WTC11 (cell line): ENCODE data around the gene PLCXD1.

Source experiments
- CREB1 ChIP-seq: sonication (generic); formaldehyde crosslinking; IDR thresholded peaks from 2 replicates; pipeline ENCODE4 v1.8.0; 2023; ENCODE audit warnings: mild to moderate bottlenecking, missing genetic modification reagents
- GABPB1 ChIP-seq: sonication (generic); formaldehyde crosslinking; IDR thresholded peaks from 2 replicates; pipeline ENCODE4 v1.8.1; 2023; ENCODE audit warnings: mild to moderate bottlenecking, missing genetic modification reagents
- KAT7 ChIP-seq: sonication (generic); formaldehyde crosslinking; IDR thresholded peaks from 2 replicates; pipeline ENCODE4 v1.8.1; 2023; ENCODE audit warnings: missing genetic modification reagents, mild to moderate bottlenecking, borderline replicate concordance
- RORB ChIP-seq: fragments of 250-450 bp; sonication (Bioruptor Pico); IDR thresholded peaks from 2 replicates; pipeline ENCODE4 v1.9.0; 2021; ENCODE audit warnings: mild to moderate bottlenecking
- SOX15 ChIP-seq: fragments of 250-450 bp; sonication (Bioruptor Pico); IDR thresholded peaks from 2 replicates; pipeline ENCODE4 v1.9.0; 2021; ENCODE audit warnings: mild to moderate bottlenecking
- ZNF121 ChIP-seq: sonication (generic); formaldehyde crosslinking; IDR thresholded peaks from 2 replicates; pipeline ENCODE4 v1.8.0; 2023; ENCODE audit warnings: missing genetic modification reagents
- TF ChIP-seq, protein P1 (sequence below): sonication (generic); formaldehyde crosslinking; IDR thresholded peaks from 2 replicates; pipeline ENCODE4 v1.8.1; 2022; ENCODE audit warnings: mild to moderate bottlenecking, moderate library complexity, missing genetic modification reagents
- TF ChIP-seq, protein P2 (sequence below): fragments of 200-600 bp; IDR thresholded peaks from 2 replicates; pipeline ENCODE4 v1.8.0; 2022; ENCODE audit warnings: antibody characterized with exemption
- TF ChIP-seq, protein P3 (sequence below): fragments of 250-450 bp; sonication (Bioruptor Pico); IDR thresholded peaks from 2 replicates; pipeline ENCODE4 v2.1.2; 2022; ENCODE audit warnings: mild to moderate bottlenecking, moderate library complexity
- TF ChIP-seq, protein P4 (sequence below): sonication (generic); formaldehyde crosslinking; IDR thresholded peaks from 2 replicates; pipeline ENCODE4 v1.8.1; 2022; ENCODE audit warnings: low read depth, missing genetic modification reagents, borderline replicate concordance
- TF ChIP-seq, protein P5 (sequence below): sonication (generic); formaldehyde crosslinking; IDR thresholded peaks from 2 replicates; pipeline ENCODE4 v1.8.1; 2023; ENCODE audit warnings: mild to moderate bottlenecking, missing genetic modification reagents, moderate library complexity
- TF ChIP-seq, protein P6 (sequence below): sonication (generic); formaldehyde crosslinking; IDR thresholded peaks from 2 replicates; pipeline ENCODE4 v1.8.1; 2022; ENCODE audit warnings: low read depth, mild to moderate bottlenecking, moderate library complexity, missing genetic modification reagents, borderline replicate concordance

DNA sequence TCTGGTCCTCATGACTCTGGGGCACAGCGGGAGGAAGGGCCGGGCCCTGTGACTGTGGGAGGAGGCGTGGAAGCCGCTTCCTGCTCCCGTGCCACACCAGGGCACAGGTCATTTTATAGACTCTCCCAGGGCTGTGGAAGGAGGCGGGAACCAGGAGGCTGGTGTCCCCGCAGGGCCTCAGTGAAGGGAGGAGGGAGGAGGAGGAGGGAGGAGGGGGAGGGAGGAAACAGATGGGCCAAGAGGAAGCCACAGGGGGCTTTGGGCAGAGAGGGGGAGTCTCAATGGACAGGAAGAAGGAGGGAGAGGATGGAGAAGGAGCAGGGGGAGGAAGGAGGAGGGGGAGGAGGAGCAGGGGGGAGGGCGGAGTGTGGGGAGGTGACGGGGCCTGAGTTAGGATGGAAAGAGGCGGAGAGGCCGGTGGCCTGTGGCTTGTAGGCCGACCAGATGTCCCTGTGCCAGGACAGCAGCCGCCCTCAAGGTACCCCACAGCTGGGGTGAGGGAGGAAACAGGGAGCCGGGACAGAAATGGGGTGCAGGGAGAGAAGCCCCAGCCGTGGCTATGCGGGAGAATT is 6.2 kb upstream of the PLCXD1 start:
- TF ChIP-seq, protein P1, sequence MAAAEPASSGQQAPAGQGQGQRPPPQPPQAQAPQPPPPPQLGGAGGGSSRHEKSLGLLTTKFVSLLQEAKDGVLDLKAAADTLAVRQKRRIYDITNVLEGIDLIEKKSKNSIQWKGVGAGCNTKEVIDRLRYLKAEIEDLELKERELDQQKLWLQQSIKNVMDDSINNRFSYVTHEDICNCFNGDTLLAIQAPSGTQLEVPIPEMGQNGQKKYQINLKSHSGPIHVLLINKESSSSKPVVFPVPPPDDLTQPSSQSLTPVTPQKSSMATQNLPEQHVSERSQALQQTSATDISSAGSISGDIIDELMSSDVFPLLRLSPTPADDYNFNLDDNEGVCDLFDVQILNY (CRISPR knock-in tag) = no peak
- TF ChIP-seq, protein P2, sequence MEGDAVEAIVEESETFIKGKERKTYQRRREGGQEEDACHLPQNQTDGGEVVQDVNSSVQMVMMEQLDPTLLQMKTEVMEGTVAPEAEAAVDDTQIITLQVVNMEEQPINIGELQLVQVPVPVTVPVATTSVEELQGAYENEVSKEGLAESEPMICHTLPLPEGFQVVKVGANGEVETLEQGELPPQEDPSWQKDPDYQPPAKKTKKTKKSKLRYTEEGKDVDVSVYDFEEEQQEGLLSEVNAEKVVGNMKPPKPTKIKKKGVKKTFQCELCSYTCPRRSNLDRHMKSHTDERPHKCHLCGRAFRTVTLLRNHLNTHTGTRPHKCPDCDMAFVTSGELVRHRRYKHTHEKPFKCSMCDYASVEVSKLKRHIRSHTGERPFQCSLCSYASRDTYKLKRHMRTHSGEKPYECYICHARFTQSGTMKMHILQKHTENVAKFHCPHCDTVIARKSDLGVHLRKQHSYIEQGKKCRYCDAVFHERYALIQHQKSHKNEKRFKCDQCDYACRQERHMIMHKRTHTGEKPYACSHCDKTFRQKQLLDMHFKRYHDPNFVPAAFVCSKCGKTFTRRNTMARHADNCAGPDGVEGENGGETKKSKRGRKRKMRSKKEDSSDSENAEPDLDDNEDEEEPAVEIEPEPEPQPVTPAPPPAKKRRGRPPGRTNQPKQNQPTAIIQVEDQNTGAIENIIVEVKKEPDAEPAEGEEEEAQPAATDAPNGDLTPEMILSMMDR = no peak
- TF ChIP-seq, protein P3, sequence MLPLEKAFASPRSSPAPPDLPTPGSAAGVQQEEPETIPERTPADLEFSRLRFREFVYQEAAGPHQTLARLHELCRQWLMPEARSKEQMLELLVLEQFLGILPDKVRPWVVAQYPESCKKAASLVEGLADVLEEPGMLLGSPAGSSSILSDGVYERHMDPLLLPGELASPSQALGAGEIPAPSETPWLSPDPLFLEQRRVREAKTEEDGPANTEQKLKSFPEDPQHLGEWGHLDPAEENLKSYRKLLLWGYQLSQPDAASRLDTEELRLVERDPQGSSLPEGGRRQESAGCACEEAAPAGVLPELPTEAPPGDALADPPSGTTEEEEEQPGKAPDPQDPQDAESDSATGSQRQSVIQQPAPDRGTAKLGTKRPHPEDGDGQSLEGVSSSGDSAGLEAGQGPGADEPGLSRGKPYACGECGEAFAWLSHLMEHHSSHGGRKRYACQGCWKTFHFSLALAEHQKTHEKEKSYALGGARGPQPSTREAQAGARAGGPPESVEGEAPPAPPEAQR = no peak
- no peak for TF ChIP-seq RORB (CRISPR knock-in tag)
- TF ChIP-seq GABPB1 = no peak
- TF ChIP-seq, protein P4, sequence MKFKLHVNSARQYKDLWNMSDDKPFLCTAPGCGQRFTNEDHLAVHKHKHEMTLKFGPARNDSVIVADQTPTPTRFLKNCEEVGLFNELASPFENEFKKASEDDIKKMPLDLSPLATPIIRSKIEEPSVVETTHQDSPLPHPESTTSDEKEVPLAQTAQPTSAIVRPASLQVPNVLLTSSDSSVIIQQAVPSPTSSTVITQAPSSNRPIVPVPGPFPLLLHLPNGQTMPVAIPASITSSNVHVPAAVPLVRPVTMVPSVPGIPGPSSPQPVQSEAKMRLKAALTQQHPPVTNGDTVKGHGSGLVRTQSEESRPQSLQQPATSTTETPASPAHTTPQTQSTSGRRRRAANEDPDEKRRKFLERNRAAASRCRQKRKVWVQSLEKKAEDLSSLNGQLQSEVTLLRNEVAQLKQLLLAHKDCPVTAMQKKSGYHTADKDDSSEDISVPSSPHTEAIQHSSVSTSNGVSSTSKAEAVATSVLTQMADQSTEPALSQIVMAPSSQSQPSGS (CRISPR knock-in tag) = no peak
- TF ChIP-seq SOX15 (CRISPR knock-in tag) = no peak
- TF ChIP-seq, protein P5, sequence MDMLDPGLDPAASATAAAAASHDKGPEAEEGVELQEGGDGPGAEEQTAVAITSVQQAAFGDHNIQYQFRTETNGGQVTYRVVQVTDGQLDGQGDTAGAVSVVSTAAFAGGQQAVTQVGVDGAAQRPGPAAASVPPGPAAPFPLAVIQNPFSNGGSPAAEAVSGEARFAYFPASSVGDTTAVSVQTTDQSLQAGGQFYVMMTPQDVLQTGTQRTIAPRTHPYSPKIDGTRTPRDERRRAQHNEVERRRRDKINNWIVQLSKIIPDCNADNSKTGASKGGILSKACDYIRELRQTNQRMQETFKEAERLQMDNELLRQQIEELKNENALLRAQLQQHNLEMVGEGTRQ = no peak
- TF ChIP-seq, protein P6, sequence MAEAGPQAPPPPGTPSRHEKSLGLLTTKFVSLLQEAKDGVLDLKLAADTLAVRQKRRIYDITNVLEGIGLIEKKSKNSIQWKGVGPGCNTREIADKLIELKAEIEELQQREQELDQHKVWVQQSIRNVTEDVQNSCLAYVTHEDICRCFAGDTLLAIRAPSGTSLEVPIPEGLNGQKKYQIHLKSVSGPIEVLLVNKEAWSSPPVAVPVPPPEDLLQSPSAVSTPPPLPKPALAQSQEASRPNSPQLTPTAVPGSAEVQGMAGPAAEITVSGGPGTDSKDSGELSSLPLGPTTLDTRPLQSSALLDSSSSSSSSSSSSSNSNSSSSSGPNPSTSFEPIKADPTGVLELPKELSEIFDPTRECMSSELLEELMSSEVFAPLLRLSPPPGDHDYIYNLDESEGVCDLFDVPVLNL = no peak
- TF ChIP-seq KAT7 (CRISPR knock-in tag) = no peak
- no peak for TF ChIP-seq CREB1 (CRISPR knock-in tag)
- TF ChIP-seq ZNF121 (CRISPR knock-in tag) = no peak
